HEK293 (cell line): ENCODE data around the gene ANXA7.

ENCODE experiments used
- EGR2 ChIP-seq: fragments of 450-650 bp; formaldehyde crosslinking; IDR thresholded peaks from 2 replicates; pipeline ENCODE4 v1.5.1; 2016; ENCODE audit warnings: low read depth, missing biosample characterization, missing genetic modification characterization
- IKZF3 ChIP-seq: fragments of 450-650 bp; IDR thresholded peaks from 2 replicates; pipeline ENCODE4 v1.5.0; 2018; ENCODE audit warnings: missing biosample characterization, mild to moderate bottlenecking, missing genetic modification characterization, moderate library complexity
- PRDM10 ChIP-seq: fragments of 450-650 bp; formaldehyde crosslinking; IDR thresholded peaks from 2 replicates; pipeline ENCODE4 v1.5.1; 2016; ENCODE audit warnings: missing biosample characterization, missing genetic modification characterization
- PRDM2 ChIP-seq: fragments of 450-650 bp; formaldehyde crosslinking; IDR thresholded peaks from 2 replicates; pipeline ENCODE4 v1.5.1; 2016; ENCODE audit warnings: missing biosample characterization, missing genetic modification characterization, borderline replicate concordance
- WT1 ChIP-seq: fragments of 450-650 bp; formaldehyde crosslinking; IDR thresholded peaks from 2 replicates; pipeline ENCODE4 v1.5.1; 2016; ENCODE audit warnings: missing biosample characterization, missing genetic modification characterization
- ZBTB11 ChIP-seq: fragments of 450-650 bp; formaldehyde crosslinking; conservative IDR thresholded peaks from 2 replicates; pipeline ENCODE4 v1.5.1; 2016; ENCODE audit warnings: low read depth, missing biosample characterization, missing genetic modification characterization
- ZBTB17 ChIP-seq: fragments of 450-650 bp; formaldehyde crosslinking; IDR thresholded peaks from 2 replicates; pipeline ENCODE4 v1.5.1; 2016; ENCODE audit warnings: missing biosample characterization, missing genetic modification characterization
- ZFP69B ChIP-seq: fragments of 450-650 bp; formaldehyde crosslinking; IDR thresholded peaks from 2 replicates; pipeline ENCODE4 v1.5.1; 2016; ENCODE audit warnings: missing biosample characterization, missing genetic modification characterization
- ZNF221 ChIP-seq: fragments of 450-650 bp; formaldehyde crosslinking; IDR thresholded peaks from 2 replicates; pipeline ENCODE4 v1.5.1; 2017; ENCODE audit warnings: missing biosample characterization, missing genetic modification characterization, borderline replicate concordance
- ZNF529 ChIP-seq: fragments of 450-650 bp; formaldehyde crosslinking; IDR thresholded peaks from 2 replicates; pipeline ENCODE4 v1.5.1; 2017; ENCODE audit warnings: missing genetic modification characterization, missing biosample characterization; ENCODE audit not compliant: insufficient replicate concordance
- ZNF624 ChIP-seq: fragments of 450-650 bp; formaldehyde crosslinking; IDR thresholded peaks from 2 replicates; pipeline ENCODE4 v1.5.1; 2017; ENCODE audit warnings: missing biosample characterization, missing genetic modification characterization
- ZNF792 ChIP-seq: fragments of 450-650 bp; formaldehyde crosslinking; IDR thresholded peaks from 2 replicates; pipeline ENCODE4 v1.5.1; 2016; ENCODE audit warnings: missing biosample characterization, missing genetic modification characterization
- ZSCAN30 ChIP-seq: fragments of 450-650 bp; IDR thresholded peaks from 2 replicates; pipeline ENCODE4 v1.5.1; 2018; ENCODE audit warnings: missing biosample characterization, mild to moderate bottlenecking, missing genetic modification characterization, moderate library complexity
- TF ChIP-seq, protein P1 (sequence below): fragments of 450-650 bp; formaldehyde crosslinking; IDR thresholded peaks from 2 replicates; pipeline ENCODE4 v1.5.1; 2016; ENCODE audit warnings: missing biosample characterization, missing genetic modification characterization
- TF ChIP-seq, protein P2 (sequence below): fragments of 450-650 bp; formaldehyde crosslinking; IDR thresholded peaks from 2 replicates; pipeline ENCODE4 v1.5.1; 2016; ENCODE audit warnings: missing biosample characterization, missing genetic modification characterization
- TF ChIP-seq, protein P3 (sequence below): fragments of 450-650 bp; formaldehyde crosslinking; IDR thresholded peaks from 2 replicates; pipeline ENCODE4 v1.5.1; 2016; ENCODE audit warnings: missing biosample characterization, missing genetic modification characterization

The ANXA7 gene

DNA sequence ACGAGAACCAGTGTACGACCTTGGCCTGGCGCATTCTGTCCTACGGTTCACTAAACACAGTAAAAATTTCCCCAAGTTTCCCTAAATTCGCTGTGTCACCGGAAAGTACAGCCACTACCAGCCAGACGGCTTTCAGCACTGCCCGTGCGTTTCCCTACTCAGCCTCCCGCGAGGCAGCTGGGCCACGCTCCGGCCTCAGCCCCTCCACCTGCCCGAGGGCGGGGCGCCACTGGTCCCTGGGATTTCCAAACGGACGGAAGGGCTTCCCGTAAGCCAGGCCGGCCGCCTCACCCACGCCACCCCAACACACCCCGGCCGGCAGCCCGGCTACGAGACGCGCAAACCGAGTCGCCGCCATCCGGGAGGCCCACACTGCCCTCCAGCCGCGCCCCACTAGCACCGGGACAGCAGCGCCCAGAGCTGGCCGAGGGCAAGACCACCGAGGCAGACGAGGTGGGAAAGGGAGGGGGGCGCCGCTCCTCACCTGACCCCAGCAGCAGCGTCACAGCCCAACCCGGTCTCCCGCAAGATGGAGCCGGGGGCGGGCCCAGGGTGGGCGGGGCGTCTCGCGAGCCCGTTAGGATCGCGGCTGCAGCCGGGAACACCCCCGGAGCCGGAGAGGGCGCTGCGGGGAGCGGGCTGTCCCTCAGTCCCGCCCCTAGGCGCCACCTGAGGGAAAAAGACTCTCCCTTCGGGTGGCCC, at the start of gene ANXA7 (continued):
- TF ChIP-seq ZNF792 (tag by site-specific recombination): peak; percentile 78; the same call in 1 of the 2 replicates
- TF ChIP-seq, protein P1, sequence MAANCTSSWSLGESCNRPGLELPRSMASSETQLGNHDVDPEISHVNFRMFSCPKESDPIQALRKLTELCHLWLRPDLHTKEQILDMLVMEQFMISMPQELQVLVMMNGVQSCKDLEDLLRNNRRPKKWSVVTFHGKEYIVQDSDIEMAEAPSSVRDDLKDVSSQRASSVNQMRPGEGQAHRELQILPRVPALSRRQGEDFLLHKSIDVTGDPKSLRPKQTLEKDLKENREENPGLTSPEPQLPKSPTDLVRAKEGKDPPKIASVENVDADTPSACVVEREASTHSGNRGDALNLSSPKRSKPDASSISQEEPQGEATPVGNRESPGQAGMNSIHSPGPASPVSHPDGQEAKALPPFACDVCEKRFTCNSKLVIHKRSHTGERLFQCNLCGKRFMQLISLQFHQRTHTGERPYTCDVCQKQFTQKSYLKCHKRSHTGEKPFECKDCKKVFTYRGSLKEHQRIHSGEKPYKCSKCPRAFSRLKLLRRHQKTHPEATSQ (tag by site-specific recombination): no peak
- TF ChIP-seq PRDM10: peak; percentile 85
- TF ChIP-seq ZBTB11 (tag by site-specific recombination): peak; percentile 52
- peak; percentile 70 for TF ChIP-seq ZFP69B (tag by site-specific recombination)
- TF ChIP-seq ZSCAN30 (tag by site-specific recombination): no peak
- TF ChIP-seq, protein P2, sequence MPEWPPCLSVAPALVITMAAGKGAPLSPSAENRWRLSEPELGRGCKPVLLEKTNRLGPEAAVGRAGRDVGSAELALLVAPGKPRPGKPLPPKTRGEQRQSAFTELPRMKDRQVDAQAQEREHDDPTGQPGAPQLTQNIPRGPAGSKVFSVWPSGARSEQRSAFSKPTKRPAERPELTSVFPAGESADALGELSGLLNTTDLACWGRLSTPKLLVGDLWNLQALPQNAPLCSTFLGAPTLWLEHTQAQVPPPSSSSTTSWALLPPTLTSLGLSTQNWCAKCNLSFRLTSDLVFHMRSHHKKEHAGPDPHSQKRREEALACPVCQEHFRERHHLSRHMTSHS (tag by site-specific recombination): no peak
- TF ChIP-seq ZNF529 (tag by site-specific recombination): no peak
- TF ChIP-seq PRDM2 (tag by site-specific recombination): no peak
- peak; percentile 84 for TF ChIP-seq ZBTB17
- TF ChIP-seq IKZF3: peak; percentile 74
- TF ChIP-seq, protein P3, sequence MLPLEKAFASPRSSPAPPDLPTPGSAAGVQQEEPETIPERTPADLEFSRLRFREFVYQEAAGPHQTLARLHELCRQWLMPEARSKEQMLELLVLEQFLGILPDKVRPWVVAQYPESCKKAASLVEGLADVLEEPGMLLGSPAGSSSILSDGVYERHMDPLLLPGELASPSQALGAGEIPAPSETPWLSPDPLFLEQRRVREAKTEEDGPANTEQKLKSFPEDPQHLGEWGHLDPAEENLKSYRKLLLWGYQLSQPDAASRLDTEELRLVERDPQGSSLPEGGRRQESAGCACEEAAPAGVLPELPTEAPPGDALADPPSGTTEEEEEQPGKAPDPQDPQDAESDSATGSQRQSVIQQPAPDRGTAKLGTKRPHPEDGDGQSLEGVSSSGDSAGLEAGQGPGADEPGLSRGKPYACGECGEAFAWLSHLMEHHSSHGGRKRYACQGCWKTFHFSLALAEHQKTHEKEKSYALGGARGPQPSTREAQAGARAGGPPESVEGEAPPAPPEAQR (tag by site-specific recombination): no peak
- TF ChIP-seq ZNF624: no peak
- peak; percentile 36; the same call in 1 of the 2 replicates for TF ChIP-seq WT1 (tag by site-specific recombination)
- peak; percentile 93 for TF ChIP-seq EGR2 (tag by site-specific recombination)
- TF ChIP-seq ZNF221: no peak
